ENCODE data around the gene CLDN5. TPM values are rescaled to one million over a fixed set of nuclear protein-coding genes. Genes with fewer than 3 reads are reported as not detected.

The CLDN5 gene
- total and polyA plus RNA-seq, 2 experiments from 2014 or later, result 2.0 to 3.2 TPM

GRCh38 chr22:19567157-19568009 is 43.2 kb upstream of the CLDN5 start:
- DNase-seq (ENCODE audit: low spot score), result no peak
- H3K27ac Mint-ChIP-seq, result no peak overlapping the region

More at GRCh38 chr22:19567157-19568009, 43.2 kb upstream of the CLDN5 start:
- Histone ChIP-seq H3K27ac (ENCODE audit: low read depth) (no peak overlapping the region), H3K79me2 (replicated peaks; ENCODE audit: insufficient read depth) (no peaks in the 10 kb centered on the region), H3K4me2 (no peak overlapping the region), H3K4me1 (ENCODE audit: insufficient read depth) (no peaks in the 10 kb centered on the region), H3K36me3 (ENCODE audit: insufficient read depth) (no peaks in the 10 kb centered on the region), H4K20me1 (replicated peaks; ENCODE audit: insufficient read depth) (no peaks in the 10 kb centered on the region), H3K9me2 (ENCODE audit: insufficient read depth) (no peaks in the 10 kb centered on the region), H3F3A (replicated peaks; ENCODE audit: low read depth) (no peaks in the 10 kb centered on the region), H3K27me3 (ENCODE audit: insufficient read depth) (no peaks in the 10 kb centered on the region), H3K4me3 (no peak overlapping the region), H2AFZ (no peak overlapping the region)
- Mint-ChIP-seq H3K36me3 (ENCODE audit: low read depth) (no peaks in the 10 kb centered on the region), H3K9me3 (no peaks in the 10 kb centered on the region), H3K4me3 (no peak overlapping the region), H3K27me3 (ENCODE audit: insufficient read depth, low read depth, poor library complexity) (peaks cover 1% of the 10 kb centered on the region), H3K4me1 (peaks cover 12% of the 10 kb centered on the region; the same call in 2 of the 3 replicates)
- TF ChIP-seq ZNF462 (CRISPR knock-in tag; IDR thresholded peaks at IDR 0.05), result no peak
- TF ChIP-seq CTCF (conservative IDR thresholded peaks at IDR 0.05; ENCODE audit: low read depth in 2 of 2), result no peak
- ATAC-seq, result no peak
